CD4-positive, CD25-positive, alpha-beta regulatory T cell (primary cell): ENCODE data around the gene PPP3CA. TPM values are rescaled to one million over a fixed set of nuclear protein-coding genes. Genes with fewer than 3 reads are reported as not detected.
A peak's percentile ranks its signal among the peaks of the same experiment; 100 is the strongest.

ENCODE experiments used
- ATAC-seq, 2 donors: fragments of 150-1000 bp; cut with Tn5 transposase; one replicate each; pipeline ENCODE4 v1.10.0; 2021; ENCODE audit warnings: low read depth in 2 of 2, moderate number of reproducible peaks in 2 of 2, moderate library complexity in 1 of 2
- DNase-seq, 3 donors: peaks; one replicate each; pipeline versions ENCODE4 v3.0.0 to v3.0.0-alpha.2; 2012 to 2022; ENCODE audit warnings: mixed read lengths in 1 of 3
- H3K27ac ChIP-seq: one replicate; pipeline ENCODE4 v1.7.0; 2013; ENCODE audit warnings: mild to moderate bottlenecking, low read length; ENCODE audit not compliant: insufficient read depth, poor library complexity, severe bottlenecking
- H3K27me3 ChIP-seq: one replicate; pipeline ENCODE4 v1.7.0; 2013; ENCODE audit warnings: low read length; ENCODE audit not compliant: control insufficient read depth, insufficient read depth
- H3K36me3 ChIP-seq: one replicate; pipeline ENCODE4 v1.7.0; 2013; ENCODE audit warnings: mild to moderate bottlenecking, low read length, moderate library complexity; ENCODE audit not compliant: control insufficient read depth, insufficient read depth
- H3K4me1 ChIP-seq: 2 replicates; pipeline ENCODE4 v1.7.0; 2013; ENCODE audit warnings: mild to moderate bottlenecking, low read length; ENCODE audit not compliant: insufficient read depth, control insufficient read depth, poor library complexity, severe bottlenecking
- H3K4me3 ChIP-seq: one replicate; pipeline ENCODE4 v1.7.0; 2013; ENCODE audit warnings: low read depth, mild to moderate bottlenecking, low read length, moderate library complexity
- H3K9me3 ChIP-seq, 2 experiments: 1 replicate in 1 of 2; 2 replicates in 1 of 2; pipeline ENCODE4 v1.7.0; 2013; ENCODE audit warnings: low read length in 2 of 2, mild to moderate bottlenecking in 1 of 2, moderate library complexity in 1 of 2; ENCODE audit not compliant: control insufficient read depth in 2 of 2
- H3K27ac Mint-ChIP-seq, 3 donors: one replicate each; pipeline ENCODE4 v1.8.0; 2020 to 2022; ENCODE audit warnings: mild to moderate bottlenecking in 3 of 3, mixed read lengths in 3 of 3, moderate library complexity in 2 of 3
- H3K27me3 Mint-ChIP-seq: one replicate; pipeline ENCODE4 v1.8.0; 2022; ENCODE audit warnings: mild to moderate bottlenecking, mixed read lengths
- H3K36me3 Mint-ChIP-seq: one replicate; pipeline ENCODE4 v1.8.0; 2020; ENCODE audit warnings: mixed read lengths
- H3K4me1 Mint-ChIP-seq, 4 donors: one replicate each; pipeline ENCODE4 v1.8.0; 2020 to 2022; ENCODE audit warnings: mixed read lengths in 4 of 4, mild to moderate bottlenecking in 1 of 4
- H3K4me3 Mint-ChIP-seq, 4 donors: one replicate each; pipeline ENCODE4 v1.8.0; 2020 to 2022; ENCODE audit warnings: mild to moderate bottlenecking in 4 of 4, mixed read lengths in 4 of 4, moderate library complexity in 3 of 4
- H3K9me3 Mint-ChIP-seq, 7 donors: one replicate each; pipeline ENCODE4 v1.8.0; 2020 to 2022; ENCODE audit warnings: mixed read lengths in 7 of 7, mild to moderate bottlenecking in 3 of 7, moderate library complexity in 2 of 7
- polyA plus RNA-seq, 4 donors: library from polyadenylated mRNA; unstranded; fragments of 300-500 nt; fragmentation: Illumina TruSeq; gene quantifications; one replicate each; pipeline ENCODE4 v1.2.3, GENCODE V29; 2021
- total RNA-seq: library from RNA; stranded (reverse); gene quantifications from one replicate; pipeline ENCODE4 v1.2.3, GENCODE V29; 2022

PPP3CA gene
- total and polyA plus RNA-seq, 5 donors from 2014 or later, result 5.2 to 31.1 (median 6.7) TPM

GRCh38 chr4:101309925-101310324 lies 37.4 kb downstream of the PPP3CA start:
- DNase-seq (no peak), ATAC-seq (no peak)
- Mint-ChIP-seq H3K27ac (no peak overlapping the region), H3K27me3 (no peaks in the 10 kb centered on the region), H3K4me1 (peaks cover 15 to 58% (median 41%) of the 10 kb centered on the region in 4 donors), H3K9me3 (no peaks in the 10 kb centered on the region), H3K36me3 (no peaks in the 10 kb centered on the region), H3K4me3 (no peak overlapping the region)
- no peaks in the 10 kb centered on the region for H3K4me1 ChIP-seq
- H3K36me3 ChIP-seq, result no peaks in the 10 kb centered on the region
- H3K27me3 ChIP-seq, result no peaks in the 10 kb centered on the region
- no peak overlapping the region for H3K4me3 ChIP-seq
- H3K9me3 ChIP-seq, result no peaks in the 10 kb centered on the region
- no peak overlapping the region for H3K27ac ChIP-seq

GRCh38 chr4:101307899-101308298 lies 39.4 kb downstream of the PPP3CA start:
- H3K36me3 Mint-ChIP-seq, result no peaks in the 10 kb centered on the region
- H3K4me3 Mint-ChIP-seq, result no peak overlapping the region

GRCh38 chr4:101306764-101307615 lies 40.3 kb downstream of the PPP3CA start:
- Histone ChIP-seq H3K27ac (no peak overlapping the region), H3K36me3 (no peaks in the 10 kb centered on the region), H3K4me3 (peak overlapping the region; percentile 43), H3K27me3 (no peaks in the 10 kb centered on the region), H3K4me1 (no peaks in the 10 kb centered on the region), H3K9me3 (no peaks in the 10 kb centered on the region)
- H3K4me3 Mint-ChIP-seq, result peak overlapping the region in 2 of 4 donors; percentile 19 to 50
- H3K27me3 Mint-ChIP-seq, result no peaks in the 10 kb centered on the region
- no peaks in the 10 kb centered on the region for H3K9me3 Mint-ChIP-seq
- no peak for ATAC-seq
- peaks cover 15 to 56% (median 45%) of the 10 kb centered on the region in 4 donors for H3K4me1 Mint-ChIP-seq
- no peak for DNase-seq
- no peaks in the 10 kb centered on the region for H3K36me3 Mint-ChIP-seq
- H3K27ac Mint-ChIP-seq, result peak overlapping the region in 1 of 3 donors; percentile 54

More at GRCh38 chr4:101307899-101308298, 39.4 kb downstream of the PPP3CA start:
- H3K4me1 ChIP-seq, result no peaks in the 10 kb centered on the region
- peaks cover 15 to 59% (median 46%) of the 10 kb centered on the region in 4 donors for H3K4me1 Mint-ChIP-seq
- H3K27ac ChIP-seq, result no peak overlapping the region
- no peaks in the 10 kb centered on the region for H3K27me3 ChIP-seq
- H3K9me3 Mint-ChIP-seq, result no peaks in the 10 kb centered on the region
- no peak overlapping the region for H3K4me3 ChIP-seq
- no peak for ATAC-seq
- DNase-seq, result no peak
- no peak overlapping the region for H3K27ac Mint-ChIP-seq
- no peaks in the 10 kb centered on the region for H3K27me3 Mint-ChIP-seq
- no peaks in the 10 kb centered on the region for H3K9me3 ChIP-seq
- no peaks in the 10 kb centered on the region for H3K36me3 ChIP-seq

- Histone ChIP-seq H3K27me3 (no peaks in the 10 kb centered on the region), H3K4me1 (no peaks in the 10 kb centered on the region), H3K4me3 (peak overlapping the region; percentile 43), H3K27ac (no peak overlapping the region), H3K9me3 (no peaks in the 10 kb centered on the region), H3K36me3 (no peaks in the 10 kb centered on the region)
- Mint-ChIP-seq H3K4me1 (peaks cover 15 to 50% (median 43%) of the 10 kb centered on the region in 4 donors), H3K9me3 (no peaks in the 10 kb centered on the region), H3K27ac (peak overlapping the region in 2 of 3 donors; percentile 54 to 59), H3K4me3 (peak overlapping the region in 2 of 4 donors; percentile 19 to 50), H3K36me3 (no peaks in the 10 kb centered on the region), H3K27me3 (no peaks in the 10 kb centered on the region)
- DNase-seq (no peak), ATAC-seq (no peak)
These were observed 41.1 kb downstream of the PPP3CA start for GRCh38 chr4:101306225-101306624.

GRCh38 chr4:101304916-101305315 lies 42.4 kb downstream of the PPP3CA start:
- peaks cover 21 to 50% (median 44%) of the 10 kb centered on the region in 4 donors for H3K4me1 Mint-ChIP-seq
- H3K27ac Mint-ChIP-seq, result no peak overlapping the region

GRCh38 chr4:101299899-101300540 lies 47.3 kb downstream of the PPP3CA start:
- peaks cover 5 to 28% (median 20%) of the 10 kb centered on the region in 4 donors for H3K4me1 Mint-ChIP-seq
- no peaks in the 10 kb centered on the region for H3K27me3 Mint-ChIP-seq
- no peak overlapping the region for H3K27ac ChIP-seq
- peaks cover 10% of the 10 kb centered on the region for H3K4me1 ChIP-seq
- no peaks in the 10 kb centered on the region for H3K36me3 ChIP-seq
- ATAC-seq (no peak), DNase-seq (no peak)
- no peaks in the 10 kb centered on the region for H3K9me3 Mint-ChIP-seq
- H3K27ac Mint-ChIP-seq, result no peak overlapping the region
- no peak overlapping the region for H3K4me3 Mint-ChIP-seq
- H3K9me3 ChIP-seq, result no peaks in the 10 kb centered on the region
- no peaks in the 10 kb centered on the region for H3K27me3 ChIP-seq
- H3K4me3 ChIP-seq, result no peak overlapping the region
- H3K36me3 Mint-ChIP-seq, result no peaks in the 10 kb centered on the region

More at GRCh38 chr4:101304916-101305315, 42.4 kb downstream of the PPP3CA start:
- Histone ChIP-seq H3K27me3 (no peaks in the 10 kb centered on the region), H3K36me3 (no peaks in the 10 kb centered on the region), H3K27ac (no peak overlapping the region), H3K4me3 (no peak overlapping the region), H3K9me3 (no peaks in the 10 kb centered on the region), H3K4me1 (peaks cover 6% of the 10 kb centered on the region)
- no peak for DNase-seq
- H3K9me3 Mint-ChIP-seq, result no peaks in the 10 kb centered on the region
- ATAC-seq, result no peak
- H3K4me3 Mint-ChIP-seq, result no peak overlapping the region
- no peaks in the 10 kb centered on the region for H3K27me3 Mint-ChIP-seq
- H3K36me3 Mint-ChIP-seq, result no peaks in the 10 kb centered on the region

- H3K4me1 ChIP-seq, result peaks cover 10% of the 10 kb centered on the region
- Mint-ChIP-seq H3K4me1 (peaks cover 5 to 28% (median 18%) of the 10 kb centered on the region in 4 donors), H3K36me3 (no peaks in the 10 kb centered on the region), H3K4me3 (no peak overlapping the region), H3K27me3 (no peaks in the 10 kb centered on the region), H3K9me3 (no peaks in the 10 kb centered on the region), H3K27ac (no peak overlapping the region)
- no peak overlapping the region for H3K27ac ChIP-seq
- DNase-seq (no peak), ATAC-seq (no peak)
- no peaks in the 10 kb centered on the region for H3K9me3 ChIP-seq
- no peaks in the 10 kb centered on the region for H3K27me3 ChIP-seq
- H3K4me3 ChIP-seq, result no peak overlapping the region
- H3K36me3 ChIP-seq, result no peaks in the 10 kb centered on the region
These were observed 48.3 kb downstream of the PPP3CA start for GRCh38 chr4:101299021-101299420.
